ENCODE results near the gene DUSP15. TPM values are rescaled to one million over a fixed set of nuclear protein-coding genes. Genes with fewer than 3 reads are reported as not detected.

The DUSP15 gene
- polyA plus RNA-seq, 3 donors, result not detected

GRCh38 chr20:31821427-31821826, 48.9 kb downstream of the DUSP15 start:
- no peaks in the 10 kb centered on the region for H3K36me3 ChIP-seq (replicated peaks in 1 of 2; ENCODE audit: control insufficient read depth in 1 of 2, insufficient read depth in 2 of 2, low read length in 2 of 2)
- no peaks in the 10 kb centered on the region for H3K9me3 ChIP-seq (replicated peaks in 1 of 2; ENCODE audit: control insufficient read depth in 1 of 2, insufficient read depth in 1 of 2, low read length in 2 of 2)
- peaks cover 4% of the 10 kb centered on the region for H3K4me1 Mint-ChIP-seq
- no peak for DNase-seq
- H3K9me3 Mint-ChIP-seq, result peaks cover 0 to 2% (median 0%) of the 10 kb centered on the region in 7 donors
- intact Hi-C loops (cut with micrococcal nuclease), result loop anchor here in 1 of 2 donors (5.0 to 10.0 kb wide), 2 partner anchors 131 to 213 kb away; partner anchors contain the start of gene PDRG1
- H3K9ac ChIP-seq (ENCODE audit: insufficient read depth, low read length, poor library complexity, severe bottlenecking), result no peak overlapping the region
- H3K4me3 Mint-ChIP-seq, result no peak overlapping the region
- H3K27ac ChIP-seq (ENCODE audit: low read depth in 1 of 2, low read length in 2 of 2), result no peak overlapping the region
- H3K27me3 ChIP-seq (ENCODE audit: control insufficient read depth in 2 of 2, insufficient read depth in 2 of 2, low read length in 2 of 2), result peaks cover 0 to 6% of the 10 kb centered on the region in 2 donors
- WGBS (ENCODE audit: insufficient coverage), result 35% methylated on average over 4 of the region's 5 CpGs
- no peaks in the 10 kb centered on the region for H4K20me1 ChIP-seq (ENCODE audit: insufficient read depth, low read length)
- no peak overlapping the region for H3K4me3 ChIP-seq (replicated peaks in 1 of 3; ENCODE audit: low read depth in 2 of 3, low read length in 3 of 3)
- no peak overlapping the region for H2AFZ ChIP-seq (ENCODE audit: insufficient read depth, low read depth, low read length, poor library complexity, severe bottlenecking)
- H3K36me3 Mint-ChIP-seq, result no peaks in the 10 kb centered on the region
- H3K79me2 ChIP-seq (ENCODE audit: insufficient read depth, low read length), result no peaks in the 10 kb centered on the region
- no peak overlapping the region for H3K4me2 ChIP-seq (replicated peaks; ENCODE audit: extremely low read depth, low read length, poor library complexity, severe bottlenecking)
- peaks cover 3 to 9% of the 10 kb centered on the region in 2 donors for H3K4me1 ChIP-seq (ENCODE audit: control insufficient read depth in 1 of 2, insufficient read depth in 2 of 2, low read length in 2 of 2)
- peaks cover 2 to 8% (median 3%) of the 10 kb centered on the region in 3 donors for H3K27me3 Mint-ChIP-seq (ENCODE audit: low read depth in 3 of 3)
- no peak overlapping the region for H3K27ac Mint-ChIP-seq
- TF ChIP-seq CTCF (IDR thresholded peaks at IDR 0.05), result no peak

GRCh38 chr20:31820228-31820627, 50.1 kb downstream of the DUSP15 start:
- intact Hi-C loops (cut with micrococcal nuclease), result loop anchor here in 1 of 2 donors (5.0 to 10.0 kb wide), 2 partner anchors 132 to 215 kb away; partner anchors contain the start of gene PDRG1
- H3K4me3 Mint-ChIP-seq, result no peak overlapping the region
- H2AFZ ChIP-seq (ENCODE audit: insufficient read depth, low read depth, low read length, poor library complexity, severe bottlenecking), result no peak overlapping the region
- no peak overlapping the region for H3K9ac ChIP-seq (ENCODE audit: insufficient read depth, low read length, poor library complexity, severe bottlenecking)
- no peaks in the 10 kb centered on the region for H3K9me3 ChIP-seq (replicated peaks in 1 of 2; ENCODE audit: control insufficient read depth in 1 of 2, insufficient read depth in 1 of 2, low read length in 2 of 2)
- no peak overlapping the region for H3K4me2 ChIP-seq (replicated peaks; ENCODE audit: extremely low read depth, low read length, poor library complexity, severe bottlenecking)
- H3K27me3 ChIP-seq (ENCODE audit: control insufficient read depth in 2 of 2, insufficient read depth in 2 of 2, low read length in 2 of 2), result peaks cover 0 to 6% of the 10 kb centered on the region in 2 donors
- no peaks in the 10 kb centered on the region for H3K36me3 ChIP-seq (replicated peaks in 1 of 2; ENCODE audit: control insufficient read depth in 1 of 2, insufficient read depth in 2 of 2, low read length in 2 of 2)
- H3K27me3 Mint-ChIP-seq (ENCODE audit: low read depth in 3 of 3), result peaks cover 2 to 8% (median 3%) of the 10 kb centered on the region in 3 donors
- WGBS (ENCODE audit: insufficient coverage), result 92% methylated on average over 3 of the region's 6 CpGs
- no peaks in the 10 kb centered on the region for H3K79me2 ChIP-seq (ENCODE audit: insufficient read depth, low read length)
- H4K20me1 ChIP-seq (ENCODE audit: insufficient read depth, low read length), result no peaks in the 10 kb centered on the region
- TF ChIP-seq CTCF (IDR thresholded peaks at IDR 0.05), result no peak
- H3K36me3 Mint-ChIP-seq, result no peaks in the 10 kb centered on the region
- H3K4me1 Mint-ChIP-seq, result peaks cover 4% of the 10 kb centered on the region
- no peak for DNase-seq
- peaks cover 0 to 2% (median 0%) of the 10 kb centered on the region in 7 donors for H3K9me3 Mint-ChIP-seq
- H3K27ac ChIP-seq (ENCODE audit: low read depth in 1 of 2, low read length in 2 of 2), result no peak overlapping the region
- peaks cover 3 to 9% of the 10 kb centered on the region in 2 donors for H3K4me1 ChIP-seq (ENCODE audit: control insufficient read depth in 1 of 2, insufficient read depth in 2 of 2, low read length in 2 of 2)
- no peak overlapping the region for H3K4me3 ChIP-seq (replicated peaks in 1 of 3; ENCODE audit: low read depth in 2 of 3, low read length in 3 of 3)
- H3K27ac Mint-ChIP-seq, result no peak overlapping the region

All from CD14-positive monocyte (primary cell).